ENCODE results near the gene CNDP2.

Gene CNDP2

DNA sequence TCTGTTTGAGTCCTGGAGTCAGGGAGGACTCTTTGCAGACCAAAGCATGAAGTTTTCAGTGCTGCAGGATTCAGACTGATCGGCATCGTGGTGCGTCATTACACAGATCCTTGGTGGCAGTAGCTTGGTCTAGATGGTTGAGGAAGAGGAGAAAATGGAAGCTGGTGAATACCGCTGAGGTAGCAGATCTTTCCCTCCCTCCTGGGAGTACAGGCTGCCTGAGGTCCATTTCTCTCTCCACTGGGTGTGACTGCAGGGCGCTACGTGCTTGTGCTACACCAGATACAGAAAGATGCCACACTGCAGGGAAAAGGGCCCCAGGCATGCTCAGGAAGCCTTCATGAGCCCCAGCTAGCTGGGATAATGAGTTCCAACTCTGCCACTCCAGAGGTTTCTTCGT lies 34.9 kb downstream of the CNDP2 start:
- H3K27ac ChIP-seq: no peak overlapping the region
- TF ChIP-seq ZFX (IDR thresholded peaks at IDR 0.05): no peak
- TF ChIP-seq, protein P1, sequence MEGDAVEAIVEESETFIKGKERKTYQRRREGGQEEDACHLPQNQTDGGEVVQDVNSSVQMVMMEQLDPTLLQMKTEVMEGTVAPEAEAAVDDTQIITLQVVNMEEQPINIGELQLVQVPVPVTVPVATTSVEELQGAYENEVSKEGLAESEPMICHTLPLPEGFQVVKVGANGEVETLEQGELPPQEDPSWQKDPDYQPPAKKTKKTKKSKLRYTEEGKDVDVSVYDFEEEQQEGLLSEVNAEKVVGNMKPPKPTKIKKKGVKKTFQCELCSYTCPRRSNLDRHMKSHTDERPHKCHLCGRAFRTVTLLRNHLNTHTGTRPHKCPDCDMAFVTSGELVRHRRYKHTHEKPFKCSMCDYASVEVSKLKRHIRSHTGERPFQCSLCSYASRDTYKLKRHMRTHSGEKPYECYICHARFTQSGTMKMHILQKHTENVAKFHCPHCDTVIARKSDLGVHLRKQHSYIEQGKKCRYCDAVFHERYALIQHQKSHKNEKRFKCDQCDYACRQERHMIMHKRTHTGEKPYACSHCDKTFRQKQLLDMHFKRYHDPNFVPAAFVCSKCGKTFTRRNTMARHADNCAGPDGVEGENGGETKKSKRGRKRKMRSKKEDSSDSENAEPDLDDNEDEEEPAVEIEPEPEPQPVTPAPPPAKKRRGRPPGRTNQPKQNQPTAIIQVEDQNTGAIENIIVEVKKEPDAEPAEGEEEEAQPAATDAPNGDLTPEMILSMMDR (conservative IDR thresholded peaks at IDR 0.05): no peak

DNA sequence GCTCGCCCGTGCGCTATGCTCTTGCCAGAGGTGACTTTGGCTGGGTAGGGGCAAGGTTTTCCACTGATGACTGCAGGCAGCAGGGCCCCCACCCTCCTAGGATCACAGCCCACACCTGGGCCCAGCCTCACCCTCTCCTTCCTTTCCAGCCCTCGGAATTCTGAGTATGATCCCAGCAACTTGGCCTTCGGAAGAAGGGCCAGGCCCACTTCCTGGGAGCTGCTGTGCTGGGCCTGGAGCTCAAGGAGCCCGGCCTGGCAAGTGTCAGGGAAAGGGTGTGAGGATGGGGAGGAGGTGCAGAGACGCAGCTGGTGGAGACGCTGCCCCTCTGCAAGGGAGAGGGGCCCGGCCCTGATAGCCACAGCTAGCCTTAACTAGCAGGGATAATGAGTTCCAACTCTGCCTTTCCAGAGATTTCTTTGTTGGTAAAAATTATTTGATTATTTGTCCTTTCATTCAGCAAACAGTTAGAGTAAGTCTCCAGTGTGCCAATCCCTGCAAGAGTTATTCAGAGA lies 36.4 kb downstream of the CNDP2 start:
- H3K27ac ChIP-seq: no peak overlapping the region

DNA sequence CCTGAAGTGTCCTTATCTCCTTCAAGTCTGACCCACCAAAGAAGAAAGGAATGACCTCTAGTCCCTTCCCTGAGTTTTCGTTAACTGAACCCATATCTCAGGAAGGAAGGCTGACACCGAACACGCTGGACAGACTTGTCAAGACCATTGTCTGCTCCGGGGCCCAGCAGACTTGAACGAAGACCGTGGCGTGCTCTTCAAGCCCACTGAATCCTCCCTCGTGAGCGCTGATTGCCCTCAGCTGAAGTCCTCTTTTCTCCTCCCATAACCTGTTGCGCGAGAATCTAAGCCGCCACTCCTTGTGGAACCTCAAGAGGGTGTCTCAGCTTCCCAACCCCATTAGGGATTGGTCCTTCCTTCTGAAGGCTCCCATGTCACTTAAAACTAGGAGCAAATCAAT lies 37.5 kb downstream of the CNDP2 start:
- no peak overlapping the region for H3K27ac ChIP-seq
- TF ChIP-seq, protein P1 (conservative IDR thresholded peaks at IDR 0.05): no peak
- no peak for TF ChIP-seq ZFX (IDR thresholded peaks at IDR 0.05)

More for the DNA sequence above, 36.4 kb downstream of the CNDP2 start:
- no peak for TF ChIP-seq ZFX (IDR thresholded peaks at IDR 0.05)
- TF ChIP-seq, protein P1 (conservative IDR thresholded peaks at IDR 0.05): no peak

DNA sequence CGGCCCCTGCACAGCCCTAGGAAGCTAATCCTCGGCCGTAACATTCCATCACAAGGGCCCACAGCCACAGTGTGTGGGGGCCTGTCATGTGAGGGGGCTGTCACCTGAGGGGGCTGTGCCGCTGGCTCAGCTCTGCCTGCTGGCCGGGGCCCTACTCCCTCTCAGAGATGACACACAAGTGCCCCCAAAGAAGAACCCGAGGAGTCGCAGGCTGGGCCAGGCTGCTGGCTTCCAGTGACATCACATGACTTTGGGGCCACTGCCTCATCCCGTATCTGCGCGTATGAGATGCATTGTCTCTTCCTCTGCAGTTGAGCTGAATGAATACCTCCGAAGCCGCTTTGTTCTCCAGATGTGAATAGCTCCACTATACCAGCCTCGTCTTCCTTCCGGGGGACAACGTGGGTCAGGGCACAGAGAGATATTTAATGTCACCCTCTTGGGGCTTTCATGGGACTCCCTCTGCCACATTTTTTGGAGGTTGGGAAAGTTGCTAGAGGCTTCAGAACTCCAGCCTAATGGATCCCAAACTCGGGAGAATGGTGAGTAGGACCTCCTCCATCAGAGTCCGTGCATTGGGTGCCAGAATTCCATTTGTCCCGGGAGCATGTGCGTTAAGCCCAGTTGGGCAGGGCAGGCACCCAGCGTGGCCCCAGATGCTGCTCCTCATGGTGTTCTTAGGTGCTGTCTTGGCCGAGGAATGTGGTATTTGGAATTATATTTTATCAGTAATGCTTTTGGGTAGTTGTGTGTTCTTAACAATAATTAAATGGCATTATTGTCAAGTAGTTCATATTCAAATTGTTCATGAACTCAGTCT lies 38.2 kb downstream of the CNDP2 start, which contains the start of gene CNDP1:
CNDP1 (plus strand) TSS at position 351 of the 820 bp plus-strand sequence; CDS start at position 519, 168 bp downstream.
- TF ChIP-seq, protein P1 (conservative IDR thresholded peaks at IDR 0.05): no peak
- no peak for TF ChIP-seq ZFX (IDR thresholded peaks at IDR 0.05)
- no peak within 1 kb of the TSS for H3K27ac ChIP-seq

DNA sequence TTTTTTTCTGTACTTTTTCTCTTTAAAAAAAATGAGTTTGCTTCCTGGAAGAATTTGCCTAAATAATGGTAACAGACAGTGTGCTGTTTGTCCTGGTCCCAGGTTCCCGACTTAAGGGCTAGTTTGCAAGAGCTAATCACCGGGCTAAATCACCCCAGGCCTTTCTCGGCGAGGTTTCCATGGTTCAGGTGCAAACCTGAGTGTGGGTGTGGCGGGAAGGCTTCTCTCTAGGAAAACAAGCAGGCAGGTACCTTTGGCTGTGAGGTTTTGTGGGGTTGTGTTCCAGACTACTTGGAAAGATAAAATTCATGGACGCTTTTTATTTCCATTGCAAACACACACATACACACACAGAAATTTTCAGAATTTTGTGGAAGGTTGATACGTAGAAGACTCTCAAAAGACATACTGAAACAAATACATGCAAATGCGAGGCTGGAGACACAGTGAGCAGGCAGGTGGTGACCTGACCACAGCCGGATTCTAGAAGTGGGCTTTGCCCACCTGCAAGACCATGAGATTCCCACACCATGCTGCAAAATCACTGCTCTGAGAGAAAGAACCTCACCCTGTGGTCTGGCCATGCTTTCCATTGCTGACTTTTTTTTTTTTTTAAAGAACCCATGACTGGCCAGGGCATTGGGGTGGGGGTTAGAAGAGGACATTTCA lies 39.0 kb downstream of the CNDP2 start:
- TF ChIP-seq, protein P1 (conservative IDR thresholded peaks at IDR 0.05): no peak
- TF ChIP-seq ZFX (IDR thresholded peaks at IDR 0.05): no peak
- no peak overlapping the region for H3K27ac ChIP-seq

GRCh38 chr18:74539289-74539688 lies 43.1 kb downstream of the CNDP2 start:
- TF ChIP-seq ZFX (IDR thresholded peaks at IDR 0.05): no peak
- TF ChIP-seq, protein P1 (conservative IDR thresholded peaks at IDR 0.05): no peak
- H3K27ac ChIP-seq: no peak overlapping the region

Data from C4-2B (cell line).